Uterus (tissue), 2 donors: ENCODE data around the gene SLC16A2.

Source experiments
- CTCF ChIP-seq, 4 experiments: fragments of 200-600 bp in 2 of 4; fragments of 450-650 bp in 2 of 4; sonication (generic) in 2 of 4; IDR thresholded peaks; one replicate each; pipeline ENCODE4 v1.5.1; 2016 to 2019; ENCODE audit warnings: antibody characterized with exemption in 4 of 4, mild to moderate bottlenecking in 2 of 4, moderate library complexity in 1 of 4
- POLR2A ChIP-seq, 2 donors: fragments of 450-650 bp; IDR thresholded peaks; one replicate each; pipeline ENCODE4 v1.6.1; 2016; ENCODE audit warnings: antibody characterized with exemption in 2 of 2, mild to moderate bottlenecking in 1 of 2, moderate library complexity in 1 of 2

GRCh38 chrX:74492720-74493201, 71.5 kb downstream of the SLC16A2 start:
- TF ChIP-seq CTCF (IDR thresholded peaks at IDR 0.05) (no peak), POLR2A (IDR thresholded peaks at IDR 0.05) (no peak)
